Measurements from ENCODE around the gene IMMP2L.

IMMP2L gene

GRCh38 chr7:111051832-111052231 is 510.5 kb downstream of the IMMP2L start:
- Mint-ChIP-seq H3K4me1 (no peaks in the 10 kb centered on the region), H3K36me3 (ENCODE audit: insufficient read depth) (no peaks in the 10 kb centered on the region), H3K27ac (ENCODE audit: low read depth) (no peak overlapping the region), H3K9me3 (no peaks in the 10 kb centered on the region), H3K4me3 (no peak overlapping the region), H3K27me3 (no peaks in the 10 kb centered on the region)
- no peak for ATAC-seq (replicated peaks; ENCODE audit: extremely low read depth, poor library complexity, severe bottlenecking)
- no peak for DNase-seq (ENCODE audit: low spot score in 2 of 2)

- H3K27ac Mint-ChIP-seq (ENCODE audit: low read depth) = no peak overlapping the region
- DNase-seq (ENCODE audit: low spot score in 2 of 2) = no peak
- H3K27me3 Mint-ChIP-seq = no peaks in the 10 kb centered on the region
- H3K4me1 Mint-ChIP-seq = no peaks in the 10 kb centered on the region
- no peak overlapping the region for H3K4me3 Mint-ChIP-seq
- no peaks in the 10 kb centered on the region for H3K9me3 Mint-ChIP-seq
- H3K36me3 Mint-ChIP-seq (ENCODE audit: insufficient read depth) = no peaks in the 10 kb centered on the region
- no peak for ATAC-seq (replicated peaks; ENCODE audit: extremely low read depth, poor library complexity, severe bottlenecking)
These were observed 511.3 kb downstream of the IMMP2L start for GRCh38 chr7:111050875-111051416.

GRCh38 chr7:111049971-111050680 is 512.2 kb downstream of the IMMP2L start:
- Mint-ChIP-seq H3K4me3 (no peak overlapping the region), H3K36me3 (ENCODE audit: insufficient read depth) (no peaks in the 10 kb centered on the region), H3K4me1 (no peaks in the 10 kb centered on the region), H3K27ac (ENCODE audit: low read depth) (no peak overlapping the region), H3K27me3 (no peaks in the 10 kb centered on the region), H3K9me3 (no peaks in the 10 kb centered on the region)
- ATAC-seq (replicated peaks; ENCODE audit: extremely low read depth, poor library complexity, severe bottlenecking) (no peak), DNase-seq (ENCODE audit: low spot score in 2 of 2) (no peak)

GRCh38 chr7:111047595-111047994 is 514.7 kb downstream of the IMMP2L start:
- no peak overlapping the region for H3K4me3 Mint-ChIP-seq
- no peaks in the 10 kb centered on the region for H3K9me3 Mint-ChIP-seq
- no peak overlapping the region for H3K27ac Mint-ChIP-seq (ENCODE audit: low read depth)
- no peaks in the 10 kb centered on the region for H3K36me3 Mint-ChIP-seq (ENCODE audit: insufficient read depth)
- H3K4me1 Mint-ChIP-seq = no peaks in the 10 kb centered on the region
- DNase-seq (ENCODE audit: low spot score in 2 of 2) (no peak), ATAC-seq (replicated peaks; ENCODE audit: extremely low read depth, poor library complexity, severe bottlenecking) (no peak)
- no peaks in the 10 kb centered on the region for H3K27me3 Mint-ChIP-seq

- no peak overlapping the region for H3K27ac Mint-ChIP-seq (ENCODE audit: low read depth)
- ATAC-seq (replicated peaks; ENCODE audit: extremely low read depth, poor library complexity, severe bottlenecking) (no peak), DNase-seq (ENCODE audit: low spot score in 2 of 2) (no peak)
- H3K36me3 Mint-ChIP-seq (ENCODE audit: insufficient read depth) = no peaks in the 10 kb centered on the region
- H3K9me3 Mint-ChIP-seq = no peaks in the 10 kb centered on the region
- H3K4me3 Mint-ChIP-seq = no peak overlapping the region
- H3K27me3 Mint-ChIP-seq = no peaks in the 10 kb centered on the region
- no peaks in the 10 kb centered on the region for H3K4me1 Mint-ChIP-seq
These were observed 516.8 kb downstream of the IMMP2L start for GRCh38 chr7:111045449-111045848.

- H3K36me3 Mint-ChIP-seq (ENCODE audit: insufficient read depth) = no peaks in the 10 kb centered on the region
- DNase-seq (ENCODE audit: low spot score in 2 of 2) = no peak
- H3K4me3 Mint-ChIP-seq = no peak overlapping the region
- no peaks in the 10 kb centered on the region for H3K9me3 Mint-ChIP-seq
- no peaks in the 10 kb centered on the region for H3K4me1 Mint-ChIP-seq
- H3K27me3 Mint-ChIP-seq = no peaks in the 10 kb centered on the region
- H3K27ac Mint-ChIP-seq (ENCODE audit: low read depth) = no peak overlapping the region
- ATAC-seq (replicated peaks; ENCODE audit: extremely low read depth, poor library complexity, severe bottlenecking) = no peak
These were observed 518.7 kb downstream of the IMMP2L start for GRCh38 chr7:111043561-111043960.

GRCh38 chr7:111042842-111043241 is 519.5 kb downstream of the IMMP2L start:
- Mint-ChIP-seq H3K27me3 (no peaks in the 10 kb centered on the region), H3K9me3 (no peaks in the 10 kb centered on the region), H3K4me3 (no peak overlapping the region), H3K36me3 (ENCODE audit: insufficient read depth) (no peaks in the 10 kb centered on the region), H3K27ac (ENCODE audit: low read depth) (no peak overlapping the region), H3K4me1 (no peaks in the 10 kb centered on the region)
- DNase-seq (ENCODE audit: low spot score in 2 of 2) (no peak), ATAC-seq (replicated peaks; ENCODE audit: extremely low read depth, poor library complexity, severe bottlenecking) (no peak)

- H3K4me3 Mint-ChIP-seq = no peak overlapping the region
- ATAC-seq (replicated peaks; ENCODE audit: extremely low read depth, poor library complexity, severe bottlenecking) (no peak), DNase-seq (ENCODE audit: low spot score in 2 of 2) (no peak)
- H3K27ac Mint-ChIP-seq (ENCODE audit: low read depth) = no peak overlapping the region
- no peaks in the 10 kb centered on the region for H3K36me3 Mint-ChIP-seq (ENCODE audit: insufficient read depth)
- H3K9me3 Mint-ChIP-seq = no peaks in the 10 kb centered on the region
- no peaks in the 10 kb centered on the region for H3K27me3 Mint-ChIP-seq
- no peaks in the 10 kb centered on the region for H3K4me1 Mint-ChIP-seq
These were observed 520.7 kb downstream of the IMMP2L start for GRCh38 chr7:111041577-111041976.

GRCh38 chr7:111038185-111038584 is 524.1 kb downstream of the IMMP2L start:
- no peak overlapping the region for H3K4me3 Mint-ChIP-seq
- no peaks in the 10 kb centered on the region for H3K9me3 Mint-ChIP-seq
- H3K27me3 Mint-ChIP-seq = no peaks in the 10 kb centered on the region
- H3K27ac Mint-ChIP-seq (ENCODE audit: low read depth) = no peak overlapping the region
- no peak for DNase-seq (ENCODE audit: low spot score in 2 of 2)
- no peaks in the 10 kb centered on the region for H3K36me3 Mint-ChIP-seq (ENCODE audit: insufficient read depth)
- ATAC-seq (replicated peaks; ENCODE audit: extremely low read depth, poor library complexity, severe bottlenecking) = no peak
- no peaks in the 10 kb centered on the region for H3K4me1 Mint-ChIP-seq

GRCh38 chr7:111031916-111032315 is 530.4 kb downstream of the IMMP2L start:
- H3K9me3 Mint-ChIP-seq = no peaks in the 10 kb centered on the region
- no peaks in the 10 kb centered on the region for H3K27me3 Mint-ChIP-seq
- H3K36me3 Mint-ChIP-seq (ENCODE audit: insufficient read depth) = peaks cover 2% of the 10 kb centered on the region
- peaks cover 16% of the 10 kb centered on the region for H3K4me1 Mint-ChIP-seq
- H3K27ac Mint-ChIP-seq (ENCODE audit: low read depth) = no peak overlapping the region
- no peak for ATAC-seq (replicated peaks; ENCODE audit: extremely low read depth, poor library complexity, severe bottlenecking)
- no peak for DNase-seq (ENCODE audit: low spot score in 2 of 2)
- no peak overlapping the region for H3K4me3 Mint-ChIP-seq

GRCh38 chr7:111030336-111030735 is 532.0 kb downstream of the IMMP2L start:
- Mint-ChIP-seq H3K36me3 (ENCODE audit: insufficient read depth) (peaks cover 2% of the 10 kb centered on the region), H3K4me1 (peaks cover 19% of the 10 kb centered on the region)

GRCh38 chr7:111029574-111030251 is 532.6 kb downstream of the IMMP2L start:
- peaks cover 24% of the 10 kb centered on the region for H3K4me1 Mint-ChIP-seq
- DNase-seq (ENCODE audit: low spot score in 2 of 2) = no peak

More at GRCh38 chr7:111030336-111030735, 532.0 kb downstream of the IMMP2L start:
- ATAC-seq (replicated peaks; ENCODE audit: extremely low read depth, poor library complexity, severe bottlenecking) (no peak), DNase-seq (ENCODE audit: low spot score in 2 of 2) (no peak)
- Mint-ChIP-seq H3K27ac (ENCODE audit: low read depth) (no peak overlapping the region), H3K27me3 (no peaks in the 10 kb centered on the region), H3K9me3 (no peaks in the 10 kb centered on the region), H3K4me3 (no peak overlapping the region)

GRCh38 chr7:111029141-111029572 is 533.1 kb downstream of the IMMP2L start:
- Mint-ChIP-seq H3K36me3 (ENCODE audit: insufficient read depth) (peaks cover 2% of the 10 kb centered on the region), H3K27ac (ENCODE audit: low read depth) (no peak overlapping the region), H3K9me3 (no peaks in the 10 kb centered on the region), H3K4me1 (peaks cover 29% of the 10 kb centered on the region), H3K27me3 (no peaks in the 10 kb centered on the region), H3K4me3 (no peak overlapping the region)
- DNase-seq (ENCODE audit: low spot score in 2 of 2) = no peak
- ATAC-seq (replicated peaks; ENCODE audit: extremely low read depth, poor library complexity, severe bottlenecking) = no peak

More at GRCh38 chr7:111029574-111030251, 532.6 kb downstream of the IMMP2L start:
- ATAC-seq (replicated peaks; ENCODE audit: extremely low read depth, poor library complexity, severe bottlenecking) = no peak
- no peaks in the 10 kb centered on the region for H3K9me3 Mint-ChIP-seq
- H3K4me3 Mint-ChIP-seq = no peak overlapping the region
- H3K27ac Mint-ChIP-seq (ENCODE audit: low read depth) = no peak overlapping the region
- peaks cover 2% of the 10 kb centered on the region for H3K36me3 Mint-ChIP-seq (ENCODE audit: insufficient read depth)
- no peaks in the 10 kb centered on the region for H3K27me3 Mint-ChIP-seq

All from central memory CD8-positive, alpha-beta T cell (primary cell).